Measurements from ENCODE around the gene NRXN2. TPM values are rescaled to one million over a fixed set of nuclear protein-coding genes. Genes with fewer than 3 reads are reported as not detected.
"Not testable (repeated sequence)": the region's sequence is repeated elsewhere in the genome, so short reads cannot be mapped to it uniquely, and the experiment has no call there.

NRXN2 gene
- total and polyA plus RNA-seq, 4 donors: 0.17 to 2.8 (median 1.4) TPM

GRCh38 chr11:64598106-64598796, 124.7 kb downstream of the NRXN2 start (continued):
- no peak for TF ChIP-seq ZBTB33 (IDR thresholded peaks at IDR 0.05)

GRCh38 chr11:64597671-64598101, 125.3 kb downstream of the NRXN2 start:
- Histone ChIP-seq H3K4me1 (ENCODE audit: control insufficient read depth in 4 of 4, insufficient read depth in 4 of 4, low read length in 3 of 4) (no peaks in the 10 kb centered on the region), H3K4me3 (ENCODE audit: low read depth in 1 of 3, low read length in 3 of 3) (no peak overlapping the region), H3K9ac (ENCODE audit: low read depth in 1 of 2, low read length in 2 of 2) (no peak overlapping the region), H3K9me3 (ENCODE audit: control insufficient read depth in 4 of 4, low read length in 3 of 4) (peaks cover 0 to 2% (median 0%) of the 10 kb centered on the region in 4 donors), H3K27me3 (ENCODE audit: control insufficient read depth in 4 of 4, insufficient read depth in 4 of 4, low read length in 3 of 4) (peaks cover 0 to 3% (median 0%) of the 10 kb centered on the region in 4 donors), H3K36me3 (ENCODE audit: control insufficient read depth in 4 of 4, insufficient read depth in 3 of 4, low read depth in 1 of 4, low read length in 3 of 4) (no peaks in the 10 kb centered on the region), H3K27ac (ENCODE audit: low read depth in 1 of 2, low read length in 2 of 2) (no peak overlapping the region)
- no peak for DNase-seq (ENCODE audit: low spot score)
- WGBS: 87% methylated on average over 13 of the region's 13 CpGs
- TF ChIP-seq HNF4G (IDR thresholded peaks at IDR 0.05) (no peak), ZBTB33 (IDR thresholded peaks at IDR 0.05) (no peak), REST (IDR thresholded peaks at IDR 0.05) (no peak), MAX (IDR thresholded peaks at IDR 0.05) (no peak), JUND (IDR thresholded peaks at IDR 0.05) (no peak), RXRA (IDR thresholded peaks at IDR 0.05) (no peak), YY1 (IDR thresholded peaks at IDR 0.05) (no peak), HNF4A (conservative IDR thresholded peaks at IDR 0.05) (no peak), EGR1 (IDR thresholded peaks at IDR 0.05; ENCODE audit: low read depth in 2 of 2) (no peak), GABPA (IDR thresholded peaks at IDR 0.05 in 1 of 2, conservative IDR thresholded peaks at IDR 0.05 in 1 of 2) (no peak), SP1 (IDR thresholded peaks at IDR 0.05) (no peak), ATF3 (IDR thresholded peaks at IDR 0.05) (no peak), NR2F2 (IDR thresholded peaks at IDR 0.05) (no peak), FOXA2 (IDR thresholded peaks at IDR 0.05) (no peak), TAF1 (conservative IDR thresholded peaks at IDR 0.05) (no peak), CTCF (IDR thresholded peaks at IDR 0.05; ENCODE audit: low read depth, low read length, missing input control) (no peak), FOXA1 (IDR thresholded peaks at IDR 0.05) (no peak), RAD21 (IDR thresholded peaks at IDR 0.05) (no peak)

- H3K27me3 ChIP-seq (ENCODE audit: control insufficient read depth in 4 of 4, insufficient read depth in 4 of 4, low read length in 3 of 4); H3K4me3 ChIP-seq (ENCODE audit: low read depth in 1 of 3, low read length in 3 of 3); H3K4me1 ChIP-seq (ENCODE audit: control insufficient read depth in 4 of 4, insufficient read depth in 4 of 4, low read length in 3 of 4); H3K9ac ChIP-seq (ENCODE audit: low read depth in 1 of 2, low read length in 2 of 2); H3K9me3 ChIP-seq (ENCODE audit: control insufficient read depth in 4 of 4, low read length in 3 of 4); DNase-seq (ENCODE audit: low spot score); H3K36me3 ChIP-seq (ENCODE audit: control insufficient read depth in 4 of 4, insufficient read depth in 3 of 4, low read depth in 1 of 4, low read length in 3 of 4); H3K27ac ChIP-seq (ENCODE audit: low read depth in 1 of 2, low read length in 2 of 2): not testable (repeated sequence)
- WGBS: 69% methylated on average over 1 of the region's 1 CpG
Observed at GRCh38 chr11:64595922-64596321, 127.1 kb downstream of the NRXN2 start.

All from liver (tissue), 9 donors.